H9 (cell line): ENCODE measurements around the gene LHX4. TPM values are rescaled to one million over a fixed set of nuclear protein-coding genes. Genes with fewer than 3 reads are reported as not detected.
A peak's percentile ranks its signal among the peaks of the same experiment; 100 is the strongest.

Source experiments
- DNase-seq: peaks from one replicate; pipeline ENCODE4 v3.0.0-alpha.2; 2017
- H2AFZ ChIP-seq: one replicate; pipeline ENCODE4 v1.6.1; 2013; ENCODE audit warnings: mild to moderate bottlenecking, low read length, control low read depth, moderate library complexity
- H2AK5ac ChIP-seq: 2 replicates; pipeline ENCODE4 v1.6.1; 2013; ENCODE audit warnings: low read length, control low read depth, mixed read lengths; ENCODE audit not compliant: insufficient read length
- H2BK120ac ChIP-seq: one replicate; pipeline ENCODE4 v1.6.1; 2013; ENCODE audit warnings: low read depth, mild to moderate bottlenecking, low read length, control low read depth, inconsistent platforms; ENCODE audit not compliant: poor library complexity, severe bottlenecking
- H2BK12ac ChIP-seq: 2 replicates; pipeline ENCODE4 v1.6.1; 2013; ENCODE audit warnings: low read length, control low read depth, mixed read lengths, low read depth; ENCODE audit not compliant: insufficient read length
- H2BK15ac ChIP-seq: 2 replicates; pipeline ENCODE4 v1.6.1; 2013; ENCODE audit warnings: low read depth, low read length, control low read depth
- H2BK20ac ChIP-seq: one replicate; pipeline ENCODE4 v1.6.1; 2013; ENCODE audit warnings: low read depth, mild to moderate bottlenecking, low read length, control low read depth, inconsistent platforms; ENCODE audit not compliant: poor library complexity, severe bottlenecking
- H2BK5ac ChIP-seq: 2 replicates; pipeline ENCODE4 v1.6.1; 2013; ENCODE audit warnings: low read length, control low read depth, mixed read lengths; ENCODE audit not compliant: insufficient read length
- H3K14ac ChIP-seq: 2 replicates; pipeline ENCODE4 v1.6.1; 2013; ENCODE audit warnings: low read length, control low read depth; ENCODE audit not compliant: insufficient read depth
- H3K18ac ChIP-seq: 2 replicates; pipeline ENCODE4 v1.6.1; 2013; ENCODE audit warnings: low read depth, mild to moderate bottlenecking, mixed read lengths, low read length, control low read depth; ENCODE audit not compliant: insufficient read length
- H3K23ac ChIP-seq: 2 replicates; pipeline ENCODE4 v1.6.1; 2013; ENCODE audit warnings: low read length, control low read depth, mixed read lengths, low read depth; ENCODE audit not compliant: insufficient read length
- H3K23me2 ChIP-seq: 2 replicates; pipeline ENCODE4 v1.6.1; 2013; ENCODE audit warnings: low read depth, mild to moderate bottlenecking, mixed read lengths, low read length, control low read depth; ENCODE audit not compliant: insufficient read length, poor library complexity, severe bottlenecking
- H3K27ac ChIP-seq: 2 replicates; pipeline ENCODE4 v1.5.1; 2013; ENCODE audit warnings: low read length, control low read depth, mixed read lengths, low read depth; ENCODE audit not compliant: insufficient read length
- H3K27me3 ChIP-seq: 2 replicates; pipeline ENCODE4 v1.6.1; 2013; ENCODE audit warnings: low read length, control low read depth, inconsistent platforms; ENCODE audit not compliant: insufficient read depth
- H3K4ac ChIP-seq: 2 replicates; pipeline ENCODE4 v1.6.1; 2013; ENCODE audit warnings: low read depth, mild to moderate bottlenecking, control low read depth, inconsistent platforms, low read length, moderate library complexity
- H3K4me1 ChIP-seq: 2 replicates; pipeline ENCODE4 v1.6.1; 2013; ENCODE audit warnings: low read length, control low read depth, inconsistent platforms; ENCODE audit not compliant: insufficient read depth
- H3K4me2 ChIP-seq: 2 replicates; pipeline ENCODE4 v1.6.1; 2013; ENCODE audit warnings: low read length, control low read depth, mixed read lengths; ENCODE audit not compliant: insufficient read length, insufficient read depth
- H3K56ac ChIP-seq: 2 replicates; pipeline ENCODE4 v1.6.1; 2013; ENCODE audit warnings: low read depth, mild to moderate bottlenecking, mixed read lengths, low read length, control low read depth; ENCODE audit not compliant: insufficient read length
- H3K79me1 ChIP-seq: 2 replicates; pipeline ENCODE4 v1.6.1; 2013; ENCODE audit warnings: low read depth, mild to moderate bottlenecking, moderate library complexity, low read length, control low read depth, inconsistent platforms; ENCODE audit not compliant: insufficient read depth, poor library complexity, severe bottlenecking
- H3K79me2 ChIP-seq: 2 replicates; pipeline ENCODE4 v1.6.1; 2013; ENCODE audit warnings: low read length, control low read depth, inconsistent platforms; ENCODE audit not compliant: insufficient read depth
- H3K9ac ChIP-seq: 2 replicates; pipeline ENCODE4 v1.6.1; 2013; ENCODE audit warnings: low read length, control low read depth, mixed read lengths; ENCODE audit not compliant: insufficient read length; ENCODE audit errors: extremely low read depth
- H3K9me3 ChIP-seq: one replicate; pipeline ENCODE4 v1.6.1; 2013; ENCODE audit warnings: low read depth, low read length, inconsistent platforms; ENCODE audit not compliant: control insufficient read depth
- H3T11ph ChIP-seq: one replicate; pipeline ENCODE4 v1.6.1; 2013; ENCODE audit warnings: mild to moderate bottlenecking, low read length, control low read depth, inconsistent platforms
- H4K20me1 ChIP-seq: one replicate; pipeline ENCODE4 v1.6.1; 2013; ENCODE audit not compliant: control insufficient read depth, insufficient read length, insufficient read depth
- H4K5ac ChIP-seq: 2 replicates; pipeline ENCODE4 v1.6.1; 2013; ENCODE audit warnings: low read depth, mild to moderate bottlenecking, mixed read lengths, low read length, control low read depth; ENCODE audit not compliant: insufficient read length
- H4K8ac ChIP-seq: replicated peaks from 2 replicates; pipeline ENCODE4 v1.6.1; 2013; ENCODE audit warnings: low read length, control low read depth, mixed read lengths, low read depth; ENCODE audit not compliant: insufficient read length
- H4K91ac ChIP-seq: 2 replicates; pipeline ENCODE4 v1.6.1; 2013; ENCODE audit warnings: low read depth, mild to moderate bottlenecking, moderate library complexity, mixed read lengths, low read length, control low read depth; ENCODE audit not compliant: insufficient read length
- H3K27ac Mint-ChIP-seq, 3 experiments: 2 replicates in 2 of 3; 3 replicates in 1 of 3; pipeline ENCODE4 v1.8.0; 2020 to 2021; ENCODE audit warnings: mixed read lengths in 3 of 3, mild to moderate bottlenecking in 1 of 3, moderate library complexity in 1 of 3
- H3K27me3 Mint-ChIP-seq: 2 replicates; pipeline ENCODE4 v1.8.0; 2021; ENCODE audit warnings: low read depth, mild to moderate bottlenecking, moderate library complexity, mixed read lengths
- H3K36me3 Mint-ChIP-seq, 3 experiments: 2 replicates in 2 of 3; 3 replicates in 1 of 3; pipeline ENCODE4 v1.8.0; 2020 to 2021; ENCODE audit warnings: low read depth in 3 of 3, mixed read lengths in 3 of 3; ENCODE audit not compliant: insufficient read depth in 1 of 3
- H3K4me1 Mint-ChIP-seq, 2 experiments: 2 replicates each; pipeline ENCODE4 v1.8.0; 2020; ENCODE audit warnings: mixed read lengths in 2 of 2
- H3K4me3 Mint-ChIP-seq, 2 experiments: 2 replicates in 1 of 2; 3 replicates in 1 of 2; pipeline ENCODE4 v1.8.0; 2020 to 2021; ENCODE audit warnings: mild to moderate bottlenecking in 2 of 2, mixed read lengths in 2 of 2, moderate library complexity in 1 of 2
- H3K9me3 Mint-ChIP-seq, 2 experiments: 2 replicates in 1 of 2; 3 replicates in 1 of 2; pipeline ENCODE4 v1.8.0; 2020; ENCODE audit warnings: mild to moderate bottlenecking in 2 of 2, mixed read lengths in 2 of 2, moderate library complexity in 1 of 2
- CTCF ChIP-seq: fragments of 200-600 bp; sonication (generic); conservative IDR thresholded peaks from 3 replicates; pipeline ENCODE4 v1.8.0; 2021; ENCODE audit warnings: antibody characterized with exemption, mild to moderate bottlenecking
- WGBS: extraction: QIAGEN DNeasy Blood & Tissue Kit; methylation state at CpG from one replicate; pipeline ENCODE4 v1.1.7; 2013; ENCODE audit warnings: missing lambda C conversion rate, low lambda C conversion rate, mixed read lengths; ENCODE audit not compliant: insufficient read length; ENCODE audit errors: extremely low coverage; 5-methylcytosine and 5-hydroxymethylcytosine counted together
- total RNA-seq: library from RNA; stranded (reverse); gene quantifications from 2 replicates; pipeline ENCODE4 v1.2.1, GENCODE V29; 2021

LHX4 gene
- total RNA-seq, 1 experiment from 2014 or later: 1.9 TPM

- WGBS: no CpG with 5 or more reads among the region's 9 CpGs
- Histone ChIP-seq H2BK12ac (no peak overlapping the region), H3K18ac (no peak overlapping the region), H2AK5ac (no peak overlapping the region), H3K23ac (no peak overlapping the region), H3K56ac (no peak overlapping the region), H3K79me1 (no peaks in the 10 kb centered on the region), H4K91ac (no peak overlapping the region), H4K8ac (no peak overlapping the region), H3K27me3 (no peaks in the 10 kb centered on the region), H2AFZ (no peak overlapping the region), H4K5ac (no peak overlapping the region), H3K4me1 (peaks cover 5% of the 10 kb centered on the region; the same call in 1 of the 2 replicates), H3K9ac (no peak overlapping the region), H3K79me2 (no peaks in the 10 kb centered on the region), H3K4ac (no peak overlapping the region), H3K9me3 (no peaks in the 10 kb centered on the region), H2BK120ac (no peak overlapping the region), H2BK15ac (no peak overlapping the region), H3K23me2 (no peaks in the 10 kb centered on the region), H3K4me2 (no peak overlapping the region), H3K14ac (no peak overlapping the region), H3T11ph (no peak overlapping the region), H3K27ac (no peak overlapping the region), H4K20me1 (no peaks in the 10 kb centered on the region), H2BK20ac (no peak overlapping the region), H2BK5ac (no peak overlapping the region)
- no peak for TF ChIP-seq CTCF
- no peaks in the 10 kb centered on the region for H3K9me3 Mint-ChIP-seq
- H3K4me3 Mint-ChIP-seq: no peak overlapping the region
- peaks cover 41 to 55% of the 10 kb centered on the region in 2 experiments for H3K4me1 Mint-ChIP-seq
- H3K36me3 Mint-ChIP-seq: no peaks in the 10 kb centered on the region
- DNase-seq: no peak
- H3K27me3 Mint-ChIP-seq: peaks cover 3% of the 10 kb centered on the region
- peak overlapping the region in 1 of 3 experiments; percentile 91; a peak in 2 of 7 replicates for H3K27ac Mint-ChIP-seq
Measured at GRCh38 chr1:180251526-180252305, 21.7 kb downstream of the LHX4 start.
